Right lobe of liver (tissue), 6 donors: ENCODE data around the gene CENPQ. TPM values are rescaled to one million over a fixed set of nuclear protein-coding genes. Genes with fewer than 3 reads are reported as not detected.
A peak's percentile ranks its signal among the peaks of the same experiment; 100 is the strongest.

Experiments
- ATAC-seq, 4 donors: fragments of 200-7000 bp; cut with Tn5 transposase; one replicate each; pipeline ENCODE4 v1.9.1; 2020; ENCODE audit warnings: mild to moderate bottlenecking in 4 of 4, moderate library complexity in 4 of 4
- DNase-seq, 3 donors: peaks; one replicate each; pipeline ENCODE4 v3.0.0-alpha.2; 2020
- H3K27ac ChIP-seq, 3 donors: fragments of 200-600 bp; one replicate each; pipeline ENCODE4 v1.8.0; 2022
- H3K27me3 ChIP-seq, 2 donors: fragments of 200-600 bp; one replicate each; pipeline ENCODE4 v1.8.0; 2022
- H3K36me3 ChIP-seq, 4 donors: fragments of 200-600 bp; sonication (generic) in 1 of 4; one replicate each; pipeline versions ENCODE4 v1.5.1 to v1.8.0; 2017 to 2022; ENCODE audit warnings: control low read depth in 1 of 4
- H3K4me1 ChIP-seq, 4 donors: fragments of 200-600 bp; sonication (generic) in 1 of 4; one replicate each; pipeline versions ENCODE4 v1.5.1 to v1.8.0; 2017 to 2022; ENCODE audit warnings: control low read depth in 1 of 4
- H3K4me3 ChIP-seq, 3 donors: fragments of 200-600 bp; one replicate each; pipeline ENCODE4 v1.8.0; 2022
- H3K9me3 ChIP-seq, 4 donors: fragments of 200-600 bp; sonication (generic) in 1 of 4; one replicate each; pipeline versions ENCODE4 v1.5.1 to v1.8.0; 2017 to 2022; ENCODE audit warnings: control low read depth in 1 of 4
- POLR2A ChIP-seq: fragments of 450-650 bp; IDR thresholded peaks from one replicate; pipeline ENCODE4 v1.6.1; 2017; ENCODE audit warnings: antibody characterized with exemption, mild to moderate bottlenecking
- WGBS: methylation state at CpG from one replicate; pipeline ENCODE4 v1.1.6; 2018; ENCODE audit warnings: low coverage, low lambda C conversion rate; ENCODE audit not compliant: insufficient coverage; ENCODE audit errors: missing lambda C conversion rate; 5-methylcytosine and 5-hydroxymethylcytosine counted together
- intact Hi-C, 2 donors: fragments of 100-400 bp; cut with DNase I; formaldehyde crosslinking; loops; one replicate each; pipeline versions ENCODE4 v1.11.2 to v1.14.1; 2022
- total RNA-seq, 6 experiments: library from RNA; depleted of rRNA in 2 of 6; stranded (reverse); fragments of >200 nt in 2 of 6; fragmentation: NEBNext Ultra II Directional in 3 of 6; extraction: Animal tissue kit (Norgen Biotek cat#: 25700) in 3 of 6; gene quantifications; one replicate each; pipeline versions ENCODE4 v1.1.0 to v1.2.4, GENCODE V29; 2016 to 2023
- TF ChIP-seq, protein P1 (sequence below), 4 donors: fragments of 200-600 bp in 3 of 4; fragments of 450-650 bp in 1 of 4; IDR thresholded peaks; one replicate each; pipeline versions ENCODE4 v1.5.1 to v1.8.0; 2016 to 2022; ENCODE audit warnings: antibody characterized with exemption in 4 of 4, mild to moderate bottlenecking in 2 of 4
- donor health status: DM: no; HTN: yes; CAD: no.
- donor health status: DM: no; HTN: no; CAD: no.
- donor health status: DM: no; HTN: no; CAD: no.
- donor health status: DM: no; HTN: yes; CAD: no.
- donor health status: DM: no; HTN: yes; CAD: no.

Gene CENPQ
- total RNA-seq, 6 experiments from 2014 or later = 0.49 to 3.6 (median 1.1) TPM

GRCh38 chr6:49515485-49516146, 52.4 kb downstream of the CENPQ start:
- H3K27me3 ChIP-seq = no peaks in the 10 kb centered on the region
- no peak for ATAC-seq
- peaks cover 0 to 26% (median 8%) of the 10 kb centered on the region in 4 donors for H3K4me1 ChIP-seq
- 69% methylated on average over 10 of the region's 10 CpGs for WGBS
- no peaks in the 10 kb centered on the region for H3K9me3 ChIP-seq
- no peak overlapping the region for H3K4me3 ChIP-seq
- no peak overlapping the region for H3K27ac ChIP-seq
- H3K36me3 ChIP-seq = no peaks in the 10 kb centered on the region
- intact Hi-C loops = no loop called here
- no peak for TF ChIP-seq POLR2A
- DNase-seq = no peak

DNA sequence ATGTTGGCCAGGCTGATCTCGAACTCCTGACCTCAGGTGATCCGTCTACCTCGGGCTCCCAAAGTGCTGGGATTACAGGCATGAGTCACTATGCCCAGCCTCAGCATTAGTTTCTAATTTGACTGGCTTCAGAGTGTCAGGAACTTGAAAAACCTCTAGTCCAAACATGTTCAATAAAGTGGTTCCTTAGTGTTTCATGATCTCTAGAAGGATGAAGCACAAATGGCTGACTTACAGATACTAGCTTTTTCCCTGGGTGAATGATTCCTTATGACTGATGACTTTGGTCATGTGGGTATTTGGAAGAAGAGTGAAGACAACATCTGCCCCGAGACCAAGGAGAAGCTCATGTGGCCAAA, 53.0 kb downstream of the CENPQ start:
- Histone ChIP-seq H3K4me3 (no peak overlapping the region), H3K27ac (no peak overlapping the region), H3K36me3 (no peaks in the 10 kb centered on the region), H3K9me3 (no peaks in the 10 kb centered on the region), H3K27me3 (no peaks in the 10 kb centered on the region), H3K4me1 (peaks cover 0 to 26% (median 8%) of the 10 kb centered on the region in 4 donors)
- no peak for DNase-seq
- intact Hi-C loops = no loop called here
- TF ChIP-seq, protein P1, sequence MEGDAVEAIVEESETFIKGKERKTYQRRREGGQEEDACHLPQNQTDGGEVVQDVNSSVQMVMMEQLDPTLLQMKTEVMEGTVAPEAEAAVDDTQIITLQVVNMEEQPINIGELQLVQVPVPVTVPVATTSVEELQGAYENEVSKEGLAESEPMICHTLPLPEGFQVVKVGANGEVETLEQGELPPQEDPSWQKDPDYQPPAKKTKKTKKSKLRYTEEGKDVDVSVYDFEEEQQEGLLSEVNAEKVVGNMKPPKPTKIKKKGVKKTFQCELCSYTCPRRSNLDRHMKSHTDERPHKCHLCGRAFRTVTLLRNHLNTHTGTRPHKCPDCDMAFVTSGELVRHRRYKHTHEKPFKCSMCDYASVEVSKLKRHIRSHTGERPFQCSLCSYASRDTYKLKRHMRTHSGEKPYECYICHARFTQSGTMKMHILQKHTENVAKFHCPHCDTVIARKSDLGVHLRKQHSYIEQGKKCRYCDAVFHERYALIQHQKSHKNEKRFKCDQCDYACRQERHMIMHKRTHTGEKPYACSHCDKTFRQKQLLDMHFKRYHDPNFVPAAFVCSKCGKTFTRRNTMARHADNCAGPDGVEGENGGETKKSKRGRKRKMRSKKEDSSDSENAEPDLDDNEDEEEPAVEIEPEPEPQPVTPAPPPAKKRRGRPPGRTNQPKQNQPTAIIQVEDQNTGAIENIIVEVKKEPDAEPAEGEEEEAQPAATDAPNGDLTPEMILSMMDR (IDR thresholded peaks at IDR 0.05) = no peak
- TF ChIP-seq POLR2A = no peak
- ATAC-seq = no peak
- WGBS = 76% methylated on average over 4 of the region's 4 CpGs

GRCh38 chr6:49517919-49518318, 54.7 kb downstream of the CENPQ start:
- H3K9me3 ChIP-seq = no peaks in the 10 kb centered on the region
- H3K36me3 ChIP-seq = no peaks in the 10 kb centered on the region
- no peak overlapping the region for H3K27ac ChIP-seq
- DNase-seq = no peak
- peaks cover 0 to 33% (median 10%) of the 10 kb centered on the region in 4 donors for H3K4me1 ChIP-seq
- TF ChIP-seq, protein P1 (IDR thresholded peaks at IDR 0.05) = no peak
- TF ChIP-seq POLR2A = no peak
- no peak for ATAC-seq
- no peak overlapping the region for H3K4me3 ChIP-seq
- WGBS = 72% methylated on average over 2 of the region's 2 CpGs
- intact Hi-C loops = no loop called here
- no peaks in the 10 kb centered on the region for H3K27me3 ChIP-seq

GRCh38 chr6:49519660-49520059, 56.5 kb downstream of the CENPQ start:
- 57% methylated on average over 1 of the region's 1 CpG for WGBS
- Histone ChIP-seq H3K27me3 (no peaks in the 10 kb centered on the region), H3K4me1 (peaks cover 0 to 34% (median 13%) of the 10 kb centered on the region in 4 donors), H3K4me3 (no peak overlapping the region), H3K9me3 (no peaks in the 10 kb centered on the region), H3K36me3 (no peaks in the 10 kb centered on the region), H3K27ac (no peak overlapping the region)
- TF ChIP-seq, protein P1 (IDR thresholded peaks at IDR 0.05) = no peak
- no peak for TF ChIP-seq POLR2A
- ATAC-seq (no peak), DNase-seq (no peak)
- intact Hi-C loops = no loop called here

GRCh38 chr6:49522710-49523593, 59.8 kb downstream of the CENPQ start:
- ATAC-seq (peak; percentile 66 to 86 (median 82)), DNase-seq (peak in 1 of 3 donors; percentile 66)
- Histone ChIP-seq H3K4me3 (peak overlapping the region in 1 of 3 donors; percentile 2), H3K27ac (peak overlapping the region; percentile 20 to 82 (median 67)), H3K9me3 (no peaks in the 10 kb centered on the region), H3K36me3 (no peaks in the 10 kb centered on the region), H3K27me3 (no peaks in the 10 kb centered on the region), H3K4me1 (peaks cover 0 to 57% (median 25%) of the 10 kb centered on the region in 4 donors)
- intact Hi-C loops = no loop called here
- TF ChIP-seq POLR2A = no peak
- TF ChIP-seq, protein P1 (IDR thresholded peaks at IDR 0.05) = no peak
- 16% methylated on average over 6 of the region's 7 CpGs for WGBS
